Adrenal gland (tissue), 12 donors: ENCODE results near the gene DNAH1. TPM values are rescaled to one million over a fixed set of nuclear protein-coding genes. Genes with fewer than 3 reads are reported as not detected.

ENCODE experiments used
- DNase-seq, 7 donors: peaks; one replicate each; pipeline ENCODE4 v3.0.0-alpha.2; 2019 to 2020
- H3K27ac ChIP-seq, 5 donors: fragments of 200-600 bp; sonication (generic) in 4 of 5; 1 replicate in 3 of 5; 2 replicates in 2 of 5; pipeline versions ENCODE4 v1.5.1 to v1.8.0; 2016 to 2020; ENCODE audit warnings: mild to moderate bottlenecking in 1 of 5
- H3K27me3 ChIP-seq: fragments of 200-600 bp; 2 replicates; pipeline ENCODE4 v1.8.0; 2021
- H3K36me3 ChIP-seq, 2 donors: fragments of 200-600 bp; replicated peaks in 1 of 2; 1 replicate in 1 of 2; 2 replicates in 1 of 2; pipeline versions ENCODE4 v1.5.1 to v1.8.0; 2018 to 2022
- H3K4me1 ChIP-seq, 2 donors: fragments of 200-600 bp; replicated peaks in 1 of 2; 1 replicate in 1 of 2; 2 replicates in 1 of 2; pipeline versions ENCODE4 v1.5.1 to v1.8.0; 2018 to 2021
- H3K4me3 ChIP-seq, 4 donors: fragments of 200-600 bp; sonication (generic) in 3 of 4; one replicate each; pipeline ENCODE4 v1.5.1; 2016 to 2018
- H3K9me3 ChIP-seq, 3 donors: fragments of 200-600 bp; sonication (generic) in 1 of 3; replicated peaks in 1 of 3; 1 replicate in 2 of 3; 2 replicates in 1 of 3; pipeline versions ENCODE4 v1.5.1 to v1.8.0; 2016 to 2021
- CTCF ChIP-seq, 6 experiments: fragments of 450-650 bp in 4 of 6; fragments of 200-600 bp in 2 of 6; sonication (generic) in 1 of 6; IDR thresholded peaks; 1 replicate in 5 of 6; 2 replicates in 1 of 6; pipeline versions ENCODE4 v1.5.1 to v1.8.0; 2016 to 2021; ENCODE audit warnings: antibody characterized with exemption in 6 of 6, mild to moderate bottlenecking in 2 of 6, moderate library complexity in 1 of 6
- POLR2A ChIP-seq, 2 donors: fragments of 450-650 bp; IDR thresholded peaks; one replicate each; pipeline ENCODE4 v1.6.1; 2017; ENCODE audit warnings: antibody characterized with exemption in 2 of 2, mild to moderate bottlenecking in 2 of 2, moderate library complexity in 1 of 2
- WGBS, 4 donors: extraction: QIAGEN DNeasy Blood & Tissue Kit in 2 of 4; methylation state at CpG; one replicate each; pipeline versions ENCODE4 v1.1.5 to v1.1.7; 2013 to 2017; 5-methylcytosine and 5-hydroxymethylcytosine counted together
- intact Hi-C, 2 donors: fragments of 100-400 bp; cut with DNase I; formaldehyde crosslinking; loops; one replicate each; pipeline versions ENCODE4 v1.14.1 to v1.15.0; 2022 to 2023
- polyA plus RNA-seq, 3 donors: library from polyadenylated mRNA; stranded (reverse); fragments of 200-250 nt in 2 of 3; fragments of 350-450 nt in 1 of 3; fragmentation: Illumina TruSeq in 1 of 3; extraction: RNeasy Lipid Tissue Mini Kit (QIAGEN cat#74804) in 1 of 3; gene quantifications; one replicate each; pipeline ENCODE4 v1.2.3, GENCODE V29; 2013 to 2014
- total RNA-seq, 9 donors: library from RNA; depleted of rRNA in 4 of 9; stranded (reverse); fragments of >200 nt in 4 of 9; fragments of 120-200 nt in 1 of 9; fragmentation: NEBNext Ultra II Directional in 1 of 9; extraction: Animal tissue kit (Norgen Biotek cat#: 25700) in 1 of 9; gene quantifications; one replicate each; pipeline versions ENCODE4 v1.1.0 to v1.2.4, GENCODE V29; 2013 to 2023
- donor health status: healthy with polysubstance abuse.
- donor health status: Bipolar disorder and iron deficiency.
- donor health status: DM: yes; HTN: yes; CAD: no.
- donor health status: DM: no; HTN: no; CAD: no.
- donor health status: DM: no; HTN: no; CAD: no.
- donor health status: DM: yes; HTN: yes; CAD: no.

The DNAH1 gene
- total and polyA plus RNA-seq, 12 donors, result 2.1 to 24.4 (median 9.0) TPM

- Histone ChIP-seq H3K36me3 (no peaks in the 10 kb centered on the region), H3K27ac (no peak overlapping the region), H3K4me1 (peaks cover 6 to 8% of the 10 kb centered on the region in 2 donors), H3K9me3 (no peaks in the 10 kb centered on the region), H3K27me3 (no peaks in the 10 kb centered on the region), H3K4me3 (no peak overlapping the region)
- intact Hi-C loops, result loop anchor here in 1 of 2 donors (5.0 kb wide), 1 partner anchor 105 kb away; no protein-coding TSS in a partner anchor
- TF ChIP-seq POLR2A (IDR thresholded peaks at IDR 0.05) (no peak), CTCF (IDR thresholded peaks at IDR 0.05) (no peak)
- 72 to 88% (median 75%) methylated on average over 5 of the region's 5 CpGs for WGBS, 4 donors
- no peak for DNase-seq
Observed at GRCh38 chr3:52327486-52328290, 11.6 kb downstream of the DNAH1 start.

GRCh38 chr3:52328536-52329080 lies 12.5 kb downstream of the DNAH1 start:
- Histone ChIP-seq H3K27ac (no peak overlapping the region), H3K36me3 (no peaks in the 10 kb centered on the region), H3K4me3 (no peak overlapping the region), H3K4me1 (peaks cover 6% of the 10 kb centered on the region in 2 donors), H3K27me3 (no peaks in the 10 kb centered on the region), H3K9me3 (no peaks in the 10 kb centered on the region)
- WGBS, 4 donors, result 89 to 100% (median 96%) methylated on average over 1 to 5 of the region's 5 CpGs
- DNase-seq, result no peak
- TF ChIP-seq POLR2A (IDR thresholded peaks at IDR 0.05) (no peak), CTCF (IDR thresholded peaks at IDR 0.05) (no peak)
- intact Hi-C loops, result loop anchor here in 1 of 2 donors (5.0 kb wide), 1 partner anchor 106 kb away; no protein-coding TSS in a partner anchor

GRCh38 chr3:52330194-52330805 lies 14.2 kb downstream of the DNAH1 start:
- no peaks in the 10 kb centered on the region for H3K9me3 ChIP-seq
- intact Hi-C loops, result no loop called here
- no peaks in the 10 kb centered on the region for H3K36me3 ChIP-seq
- H3K27me3 ChIP-seq, result no peaks in the 10 kb centered on the region
- no peak for DNase-seq
- WGBS, 4 donors, result 74 to 89% (median 86%) methylated on average over 8 to 9 of the region's 9 CpGs
- H3K27ac ChIP-seq, result no peak overlapping the region
- no peak for TF ChIP-seq POLR2A (IDR thresholded peaks at IDR 0.05)
- TF ChIP-seq CTCF (IDR thresholded peaks at IDR 0.05), result no peak
- H3K4me3 ChIP-seq, result no peak overlapping the region
- H3K4me1 ChIP-seq, result no peaks in the 10 kb centered on the region

GRCh38 chr3:52331091-52331490 lies 15.0 kb downstream of the DNAH1 start:
- intact Hi-C loops, result no loop called here
- no peak for DNase-seq
- H3K27ac ChIP-seq, result no peak overlapping the region
- H3K36me3 ChIP-seq, result no peaks in the 10 kb centered on the region
- 90 to 93% (median 91%) methylated on average over 11 to 12 of the region's 12 CpGs for WGBS, 4 donors
- no peaks in the 10 kb centered on the region for H3K9me3 ChIP-seq
- H3K4me3 ChIP-seq, result no peak overlapping the region
- TF ChIP-seq POLR2A (IDR thresholded peaks at IDR 0.05) (no peak), CTCF (IDR thresholded peaks at IDR 0.05) (no peak)
- no peaks in the 10 kb centered on the region for H3K4me1 ChIP-seq
- H3K27me3 ChIP-seq, result no peaks in the 10 kb centered on the region
